Measurements from ENCODE around the gene MAPKAPK5.
"Not testable (repeated sequence)": the region's sequence is repeated elsewhere in the genome, so short reads cannot be mapped to it uniquely, and the experiment has no call there.

MAPKAPK5 gene

DNA sequence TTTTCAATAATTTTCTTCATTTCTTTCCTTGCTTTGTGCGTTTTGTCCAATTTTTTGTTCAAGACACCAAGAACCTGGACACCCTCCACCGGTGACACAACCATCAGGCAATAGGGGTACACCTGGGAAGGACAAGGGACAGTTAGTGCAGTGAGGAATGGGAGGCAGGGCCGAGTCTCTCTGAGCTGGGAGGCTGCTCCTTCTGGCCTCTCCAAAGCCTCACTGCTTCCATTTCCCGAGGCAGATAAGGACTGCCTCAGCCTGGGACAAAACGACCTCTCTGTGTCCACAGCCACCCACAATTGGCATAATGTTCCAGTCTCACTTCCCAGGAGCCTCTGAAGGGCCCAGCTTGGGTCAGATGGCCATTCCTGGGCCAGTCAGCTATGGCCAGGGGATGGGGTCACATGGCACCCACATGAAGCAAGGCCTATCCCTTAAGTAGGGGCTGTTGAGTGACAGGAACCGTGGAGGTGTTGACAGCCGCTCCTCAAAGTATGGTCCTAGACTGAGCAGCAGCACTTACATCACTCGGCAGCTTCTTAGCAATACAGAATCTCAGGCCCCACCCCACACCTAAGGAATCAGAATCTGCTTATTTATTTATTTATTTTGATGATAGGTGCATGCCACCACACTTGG lies 13.6 kb upstream of the MAPKAPK5 start:
- no peak for FAIRE-seq
- no peak for DNase-seq (ENCODE audit: low spot score)

DNA sequence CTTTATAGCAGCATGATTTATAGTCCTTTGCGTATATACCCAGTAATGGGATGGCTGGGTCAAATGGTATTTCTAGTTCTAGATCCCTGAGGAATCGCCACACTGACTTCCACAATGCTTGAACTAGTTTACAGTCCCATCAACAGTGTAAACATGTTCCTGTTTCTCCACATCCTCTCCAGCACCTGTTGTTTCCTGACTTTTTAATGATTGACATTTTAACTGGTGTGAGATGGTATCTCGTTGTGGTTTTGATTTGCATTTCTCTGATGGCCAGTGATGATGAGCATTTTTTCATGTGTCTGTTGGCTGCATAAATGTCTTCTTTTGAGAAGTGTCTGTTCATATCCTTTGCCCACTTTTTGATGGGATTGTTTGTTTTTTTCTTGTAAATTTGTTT lies 12.4 kb upstream of the MAPKAPK5 start:
- not testable (repeated sequence) for DNase-seq (ENCODE audit: low spot score); FAIRE-seq

DNA sequence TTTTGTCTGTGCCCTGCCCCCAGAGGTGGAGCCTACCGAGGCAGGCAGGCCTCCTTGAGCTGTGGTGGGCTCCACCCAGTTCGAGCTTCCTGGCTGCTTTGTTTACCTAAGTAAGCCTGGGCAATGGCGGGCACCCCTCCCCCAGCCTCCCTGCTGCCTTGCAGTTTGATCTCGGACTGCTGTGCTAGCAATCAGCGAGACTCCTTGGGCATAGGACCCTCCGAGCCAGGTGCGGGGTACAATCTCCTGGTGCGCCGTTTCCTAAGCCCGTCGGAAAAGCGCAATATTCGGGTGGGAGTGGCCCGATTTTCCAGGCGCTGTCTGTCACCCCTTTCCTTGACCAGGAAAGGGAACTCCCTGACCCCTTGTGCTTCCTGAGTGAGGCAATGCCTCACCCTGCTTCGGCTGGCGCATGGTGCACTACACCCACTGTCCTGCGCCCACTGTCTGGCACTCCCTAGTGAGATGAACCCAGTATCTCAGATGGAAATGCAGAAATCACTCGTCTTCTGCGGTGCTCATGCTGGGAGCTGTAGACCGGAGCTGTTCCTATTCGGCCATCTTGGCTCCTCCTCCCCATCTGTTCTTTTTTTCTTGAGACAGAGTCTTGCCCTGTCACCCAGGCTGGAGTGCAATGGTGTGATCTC lies 7.2 kb upstream of the MAPKAPK5 start:
- not testable (repeated sequence) for FAIRE-seq

DNA sequence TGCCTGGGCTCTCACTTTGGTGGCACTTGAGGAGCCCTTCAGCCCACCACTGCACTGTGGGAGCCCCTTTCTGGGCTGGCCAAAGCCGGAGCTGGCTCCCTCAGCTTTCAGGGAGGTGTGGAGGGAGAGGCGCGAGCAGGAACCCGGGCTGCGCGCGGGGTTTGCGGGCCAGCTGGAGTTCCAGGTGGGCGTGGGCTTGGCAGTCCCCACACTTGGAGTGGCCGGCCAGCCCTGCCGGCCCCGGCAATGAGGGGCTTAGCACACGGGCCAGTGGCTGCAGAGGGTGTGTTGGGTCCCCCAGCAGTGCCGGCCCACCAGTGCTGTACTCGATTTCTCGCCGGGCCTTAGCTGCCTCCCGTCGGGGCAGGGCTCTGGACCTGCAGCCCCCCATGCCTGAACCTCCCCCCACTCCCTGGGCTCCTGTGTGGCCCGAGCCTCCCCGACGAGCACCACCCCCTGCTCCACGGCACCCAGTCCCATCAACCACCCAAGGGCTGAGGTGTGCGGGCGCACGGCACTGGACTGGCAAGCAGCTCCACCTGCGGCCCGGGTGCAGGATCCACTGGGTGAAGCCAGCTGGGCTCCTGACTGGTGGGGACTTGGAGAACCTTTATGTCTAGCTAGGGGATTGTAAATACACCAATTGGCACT lies 6.4 kb upstream of the MAPKAPK5 start:
- DNase-seq (ENCODE audit: low spot score); FAIRE-seq: not testable (repeated sequence)

More for the DNA sequence above, 7.2 kb upstream of the MAPKAPK5 start:
- not testable (repeated sequence) for DNase-seq (ENCODE audit: low spot score)

DNA sequence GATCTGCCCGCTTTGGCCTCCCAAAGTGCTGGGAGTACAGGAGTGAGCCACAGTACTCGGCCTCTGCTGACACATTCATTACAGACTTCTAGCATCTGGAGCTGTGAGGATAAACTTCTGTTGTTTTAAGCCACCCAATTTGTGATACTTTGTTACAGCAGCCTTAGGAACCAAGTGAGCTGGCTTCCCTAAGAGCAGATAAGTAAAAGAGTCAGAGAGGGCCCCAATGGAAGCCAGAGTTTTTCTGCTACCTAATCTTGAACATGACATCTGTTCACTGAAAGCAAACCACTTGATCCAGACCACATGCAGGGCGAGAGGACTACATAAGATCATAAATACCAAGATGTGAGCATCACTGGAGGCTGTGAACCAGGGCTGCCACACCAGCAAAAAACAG lies 3.7 kb upstream of the MAPKAPK5 start:
- FAIRE-seq (no peak), DNase-seq (ENCODE audit: low spot score) (no peak)

GRCh38 chr12:111840807-111841206 lies 1.2 kb upstream of the MAPKAPK5 start:
- FAIRE-seq (no peak), DNase-seq (ENCODE audit: low spot score) (no peak)

- FAIRE-seq = no peak
- DNase-seq (ENCODE audit: low spot score) = no peak
Measured at GRCh38 chr12:111841236-111841749, 735 bp upstream of the MAPKAPK5 start.

DNA sequence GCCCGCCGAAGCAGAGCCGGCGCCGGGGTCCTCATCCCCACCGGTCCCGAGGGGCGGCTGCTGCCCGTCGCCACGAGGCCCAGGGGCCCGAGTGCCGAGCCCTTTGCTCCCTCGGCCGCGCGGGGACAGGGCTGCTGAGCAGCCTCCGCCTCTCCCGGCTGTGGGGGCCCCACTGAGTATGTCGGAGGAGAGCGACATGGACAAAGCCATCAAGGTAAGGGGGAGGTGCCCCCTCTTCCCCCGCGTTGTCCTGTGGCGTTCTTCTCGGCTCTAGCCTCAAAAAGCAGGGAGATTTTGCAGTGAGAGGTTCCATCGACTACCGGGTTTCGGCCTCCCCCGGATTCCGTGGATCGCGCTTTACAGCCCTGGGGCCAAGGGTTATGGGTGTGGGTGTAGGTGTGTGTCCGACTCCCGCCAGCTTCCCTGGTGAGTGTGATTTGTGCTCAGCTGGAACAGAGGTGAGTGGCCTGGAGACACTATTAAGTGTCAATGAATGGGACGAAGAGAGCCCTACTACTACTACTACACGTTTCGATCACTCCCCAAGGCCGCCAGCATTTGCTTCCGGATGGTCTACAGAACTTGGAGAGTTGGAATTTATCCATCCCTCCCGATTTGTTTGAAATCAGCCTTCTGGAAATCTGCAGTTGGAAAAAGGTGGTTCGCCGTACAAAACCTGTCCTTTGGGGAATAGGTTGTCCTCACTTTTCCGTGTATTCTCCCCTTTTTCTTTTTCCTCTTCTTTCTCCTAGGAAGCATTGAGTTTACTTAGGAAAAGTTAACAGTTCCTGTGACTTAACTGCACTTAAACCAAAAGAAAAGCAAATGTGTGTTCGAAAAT lies 748 bp downstream of the MAPKAPK5 start:
- DNase-seq (ENCODE audit: low spot score) (no peak), FAIRE-seq (no peak)

DNA sequence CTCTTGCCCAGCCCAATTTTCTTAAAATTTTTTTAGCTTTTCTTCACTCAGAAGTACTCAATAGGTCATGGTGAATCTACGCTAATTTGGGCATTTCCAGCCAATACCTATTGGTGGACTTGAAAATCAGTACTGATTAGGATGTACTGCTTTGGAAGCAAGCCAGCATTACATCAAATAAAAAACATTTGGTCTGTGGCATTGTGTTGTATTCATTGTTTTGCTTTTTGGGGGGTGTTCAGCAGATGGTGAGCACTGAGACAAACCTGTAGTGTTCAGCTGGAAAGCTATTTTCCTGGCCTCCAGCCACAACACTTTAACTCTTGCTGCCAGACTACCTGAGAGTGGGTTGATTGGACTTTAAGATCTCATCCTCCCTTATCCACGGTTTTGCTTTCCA lies 4.0 kb downstream of the MAPKAPK5 start:
- FAIRE-seq = no peak
- DNase-seq (ENCODE audit: low spot score) = no peak

DNA sequence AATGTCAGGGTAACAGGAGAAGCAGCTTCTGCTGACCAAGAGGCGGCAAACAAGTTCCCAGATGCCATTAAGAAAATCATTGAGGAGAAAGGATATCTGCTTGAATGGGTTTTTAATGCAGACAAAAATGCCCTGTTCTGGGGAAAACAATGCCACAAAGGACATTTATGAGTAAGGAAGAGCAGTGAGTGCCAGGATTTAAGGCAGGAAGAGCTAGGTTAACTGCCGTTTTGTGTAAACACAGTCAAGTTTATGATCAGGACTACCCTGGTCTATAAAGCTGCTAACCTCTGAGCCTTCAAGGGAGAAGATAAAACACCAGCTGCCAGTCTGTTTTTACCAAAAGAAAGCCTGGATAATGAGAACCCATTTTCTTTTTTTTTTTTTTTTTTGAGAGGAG lies 8.5 kb downstream of the MAPKAPK5 start:
- FAIRE-seq = no peak
- no peak for DNase-seq (ENCODE audit: low spot score)

GRCh38 chr12:111858186-111858585 lies 16.2 kb downstream of the MAPKAPK5 start:
- FAIRE-seq (no peak), DNase-seq (ENCODE audit: low spot score) (no peak)

DNA sequence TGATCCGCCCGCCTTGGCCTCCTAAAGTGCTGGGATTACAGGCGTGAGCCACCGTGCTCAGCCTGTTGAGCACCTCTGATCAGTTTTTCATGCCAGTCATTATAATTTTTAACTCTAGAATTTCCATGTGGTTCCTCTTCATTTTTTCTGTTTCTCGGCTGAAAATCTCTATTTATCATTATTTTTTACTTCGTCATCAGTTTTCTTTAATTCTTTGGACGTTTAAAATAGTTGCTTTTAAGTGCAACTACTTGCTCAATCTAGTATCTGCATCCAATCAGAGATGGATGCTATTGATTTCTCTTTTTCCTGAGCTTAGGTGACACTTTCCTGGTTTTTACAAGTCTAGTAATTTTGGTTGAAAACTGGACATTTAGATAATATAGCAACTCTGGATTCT lies 16.8 kb downstream of the MAPKAPK5 start:
- FAIRE-seq (no peak), DNase-seq (ENCODE audit: low spot score) (no peak)

GRCh38 chr12:111864913-111865312 lies 22.9 kb downstream of the MAPKAPK5 start:
- no peak for FAIRE-seq

DNA sequence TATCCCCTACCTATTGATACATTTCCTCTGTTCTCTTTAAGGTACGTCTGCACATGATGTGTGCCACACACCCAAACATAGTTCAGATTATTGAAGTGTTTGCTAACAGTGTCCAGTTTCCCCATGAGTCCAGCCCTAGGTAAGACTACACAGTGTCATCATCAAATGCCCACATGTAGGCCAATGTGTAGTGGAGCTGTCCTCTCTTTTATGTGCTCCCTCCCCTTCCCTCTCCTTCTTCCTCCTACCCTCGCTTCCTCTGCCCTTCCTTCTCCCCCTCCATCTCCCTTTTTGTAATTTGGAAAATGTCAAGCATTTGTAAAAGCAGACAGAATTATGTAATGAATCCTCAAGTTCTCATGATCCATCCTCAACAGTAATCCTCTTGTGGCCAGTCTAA lies 25.5 kb downstream of the MAPKAPK5 start:
- DNase-seq (ENCODE audit: low spot score) = no peak
- no peak for FAIRE-seq

More at GRCh38 chr12:111864913-111865312, 22.9 kb downstream of the MAPKAPK5 start:
- no peak for DNase-seq (ENCODE audit: low spot score)

DNA sequence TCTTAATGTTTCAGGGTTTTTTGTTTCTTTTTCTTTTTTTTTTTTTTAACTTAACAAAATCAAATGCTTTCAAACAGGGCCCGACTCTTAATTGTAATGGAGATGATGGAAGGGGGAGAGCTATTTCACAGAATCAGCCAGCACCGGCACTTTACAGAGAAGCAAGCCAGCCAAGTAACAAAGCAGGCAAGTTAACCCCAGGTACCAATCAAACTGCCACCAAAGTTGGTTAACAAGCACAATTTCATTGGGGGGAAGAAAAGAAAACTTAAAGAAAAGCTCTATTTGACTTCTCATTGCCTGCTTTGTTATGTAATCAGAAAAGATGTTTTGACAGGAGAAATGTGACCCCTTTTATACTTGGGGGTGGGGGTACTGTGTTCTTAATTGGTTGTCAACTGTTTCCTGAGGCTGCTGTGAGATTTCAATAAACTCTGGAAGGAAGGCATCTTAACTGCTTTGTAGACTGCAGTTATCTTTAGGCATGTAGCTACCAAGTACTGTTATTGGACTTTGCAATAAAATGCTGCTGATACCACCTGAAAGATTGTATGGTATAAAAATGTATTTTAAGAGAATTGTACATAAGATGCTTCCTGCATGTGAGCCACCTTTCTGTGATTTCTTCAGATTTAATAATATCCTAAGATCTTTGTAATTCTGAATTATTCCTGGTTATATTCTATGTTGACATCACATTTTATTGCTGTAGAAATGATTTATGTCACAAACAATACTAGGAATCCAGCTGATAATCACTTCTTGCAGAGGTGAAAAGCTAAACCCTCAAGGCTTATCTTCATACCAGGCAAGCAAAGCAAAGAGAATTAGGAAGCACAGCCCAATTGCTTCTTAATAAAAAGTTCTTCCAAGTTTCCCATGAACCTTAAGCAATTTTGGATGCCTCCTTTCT lies 26.9 kb downstream of the MAPKAPK5 start:
- DNase-seq (ENCODE audit: low spot score) (no peak), FAIRE-seq (no peak)

DNA sequence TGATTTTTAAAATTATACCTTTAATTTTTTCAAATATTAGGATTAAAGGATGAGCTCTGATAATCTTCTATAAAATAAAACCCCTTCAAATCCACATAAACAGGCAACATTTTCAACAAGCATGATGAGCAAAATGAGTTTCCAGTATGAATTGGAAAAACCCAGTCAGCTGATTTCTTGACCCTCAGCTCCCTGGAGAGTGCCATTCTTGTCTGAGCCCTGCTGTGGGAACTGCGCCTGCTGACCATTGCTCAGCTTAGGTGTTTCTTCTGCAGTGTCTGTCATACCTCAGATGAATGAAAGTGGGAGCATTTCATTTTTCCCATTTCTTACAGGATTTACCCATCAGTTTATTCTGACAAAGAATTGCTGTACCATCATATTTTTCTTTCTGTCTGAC lies 27.6 kb downstream of the MAPKAPK5 start:
- FAIRE-seq (no peak), DNase-seq (ENCODE audit: low spot score) (no peak)

DNA sequence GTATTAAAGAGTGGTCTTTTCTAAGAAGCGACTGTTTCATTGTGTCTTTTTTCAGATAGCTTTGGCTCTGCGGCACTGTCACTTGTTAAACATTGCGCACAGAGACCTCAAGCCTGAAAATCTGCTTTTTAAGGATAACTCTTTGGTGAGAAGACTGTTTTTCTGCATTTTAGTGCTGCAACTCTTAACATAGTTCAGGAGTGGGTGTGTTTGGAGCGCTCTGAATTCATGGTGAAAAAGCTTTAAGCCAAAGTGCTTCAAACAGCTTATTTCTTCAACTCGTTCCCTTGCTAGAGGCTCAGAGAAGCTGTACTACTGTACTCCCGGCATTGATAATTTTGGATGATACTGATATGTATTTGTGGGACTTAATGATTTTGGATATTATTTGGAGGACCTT lies 28.2 kb downstream of the MAPKAPK5 start:
- FAIRE-seq = no peak
- no peak for DNase-seq (ENCODE audit: low spot score)

DNA sequence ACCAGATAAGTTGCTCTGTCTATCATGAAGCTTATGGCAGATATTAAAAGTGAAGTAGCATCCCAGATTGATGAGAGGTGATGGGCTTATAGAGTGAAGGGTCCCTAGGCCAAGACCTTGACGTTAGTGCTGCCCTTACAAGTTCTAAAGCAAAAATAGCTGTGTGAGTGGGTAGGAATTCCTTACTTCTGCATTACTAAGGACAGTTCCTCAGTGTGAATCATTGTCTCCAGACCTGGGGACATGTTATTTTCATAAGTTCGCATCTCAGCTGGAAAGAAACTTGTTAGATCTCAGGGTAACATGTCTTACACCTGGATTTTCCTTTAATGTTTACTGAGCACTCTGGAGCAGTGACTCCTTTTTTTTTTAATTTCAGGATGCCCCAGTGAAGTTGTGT lies 28.7 kb downstream of the MAPKAPK5 start:
- no peak for DNase-seq (ENCODE audit: low spot score)
- no peak for FAIRE-seq

DNA sequence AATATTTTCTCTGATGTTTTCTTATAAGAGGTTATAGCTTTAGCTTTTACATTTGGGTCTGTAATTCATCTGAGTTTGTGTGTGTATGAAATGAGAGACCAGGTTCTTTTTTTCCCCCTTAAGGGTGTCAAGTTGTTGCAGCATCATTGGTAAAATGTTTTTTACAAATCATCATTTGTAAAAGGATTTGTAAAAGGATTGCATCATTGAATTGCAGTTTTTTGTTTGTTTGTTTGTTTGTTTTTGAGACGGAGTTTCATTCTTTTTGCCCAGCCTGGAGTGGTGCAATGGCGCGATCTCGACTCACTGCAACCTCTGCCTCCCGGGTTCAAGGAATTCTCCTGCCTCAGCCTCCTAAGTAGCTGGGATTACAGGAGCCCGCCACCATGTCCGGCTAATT lies 31.1 kb downstream of the MAPKAPK5 start:
- FAIRE-seq (no peak), DNase-seq (ENCODE audit: low spot score) (no peak)

- no peak for FAIRE-seq
- DNase-seq (ENCODE audit: low spot score) = no peak
Measured at GRCh38 chr12:111881716-111882115, 39.7 kb downstream of the MAPKAPK5 start.
